Fibroblast of mammary gland (primary cell): ENCODE measurements around the gene RGL1.

Source experiments
- DNase-seq: peaks from one replicate; pipeline ENCODE4 v3.0.0-alpha.2; 2010; ENCODE audit warnings: low read depth
- H3K4me3 ChIP-seq: 2 replicates; pipeline ENCODE4 v1.5.1; 2011; ENCODE audit warnings: low read depth, mild to moderate bottlenecking, low read length, moderate library complexity; ENCODE audit not compliant: control insufficient read depth
- CTCF ChIP-seq: conservative IDR thresholded peaks from 2 replicates; pipeline ENCODE4 v1.5.1; 2011; ENCODE audit warnings: low read depth, low read length, inconsistent platforms; ENCODE audit not compliant: control insufficient read depth, insufficient read depth

The RGL1 gene

GRCh38 chr1:183914276-183914675 lies 109.4 kb downstream of the RGL1 start:
- peak; percentile 79 for DNase-seq
- TF ChIP-seq CTCF = no peak
- H3K4me3 ChIP-seq = no peak overlapping the region

GRCh38 chr1:183914891-183915290 lies 110.0 kb downstream of the RGL1 start:
- DNase-seq = no peak
- TF ChIP-seq CTCF = no peak
- H3K4me3 ChIP-seq = no peak overlapping the region

GRCh38 chr1:183915625-183916510 lies 110.9 kb downstream of the RGL1 start:
- DNase-seq = peak; percentile 99
- H3K4me3 ChIP-seq = no peak overlapping the region
- TF ChIP-seq CTCF = peak; percentile 85

GRCh38 chr1:183916574-183916973 lies 111.7 kb downstream of the RGL1 start:
- no peak for DNase-seq
- no peak overlapping the region for H3K4me3 ChIP-seq
- TF ChIP-seq CTCF = no peak

- no peak for TF ChIP-seq CTCF
- no peak overlapping the region for H3K4me3 ChIP-seq
- no peak for DNase-seq
Measured at GRCh38 chr1:183918589-183918988, 113.7 kb downstream of the RGL1 start.

GRCh38 chr1:183920651-183921050 lies 115.7 kb downstream of the RGL1 start:
- H3K4me3 ChIP-seq = no peak overlapping the region
- no peak for TF ChIP-seq CTCF
- DNase-seq = no peak
